ENCODE results near the gene S100A10.

Gene S100A10

DNA sequence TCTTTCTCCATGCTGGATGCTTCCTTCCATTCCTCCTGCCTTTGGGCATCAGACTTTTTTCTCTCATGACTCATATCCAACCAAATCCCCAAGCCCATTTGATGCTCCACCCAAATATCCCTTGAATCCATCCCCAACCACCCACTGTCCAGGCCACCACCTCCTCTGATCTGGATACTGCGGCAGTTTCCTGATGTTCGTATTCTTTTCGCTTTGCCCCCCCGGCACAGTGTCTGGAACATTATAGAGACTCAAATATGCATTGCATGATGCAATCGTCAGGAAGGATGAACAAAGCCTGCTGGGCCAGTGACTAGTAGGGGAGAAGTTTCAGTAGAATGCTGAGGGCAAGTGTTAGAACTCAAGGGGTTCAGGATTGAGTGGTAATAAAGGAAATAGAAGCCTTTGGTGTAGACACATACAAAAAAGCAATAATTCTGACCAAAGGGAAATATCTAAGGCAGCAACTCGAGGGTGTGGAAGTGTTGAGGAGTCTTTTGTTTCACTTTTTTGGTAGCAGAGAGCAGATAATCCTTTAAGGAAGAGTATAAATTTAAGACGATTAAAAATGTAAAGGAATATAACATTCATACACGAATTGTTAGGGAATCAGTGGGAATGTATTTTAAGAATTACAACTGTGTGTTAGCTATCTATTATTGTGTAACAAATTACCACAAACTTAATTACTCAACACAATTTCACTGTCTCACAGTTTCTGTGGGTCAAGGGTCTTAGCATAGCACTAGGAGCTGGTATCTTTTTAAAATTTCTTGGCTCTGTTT, 35.7 kb upstream of the S100A10 start:
- Histone ChIP-seq H3K9me3 (ENCODE audit: insufficient read depth, low read depth, low read length) (no peaks in the 10 kb centered on the region), H3K4me3 (ENCODE audit: low read length) (no peak overlapping the region), H3K9ac (ENCODE audit: low read depth, low read length) (no peak overlapping the region), H3K27ac (ENCODE audit: low read length) (no peak overlapping the region), H3K36me3 (ENCODE audit: insufficient read depth, low read depth, low read length) (peaks cover 25% of the 10 kb centered on the region), H3K4me1 (ENCODE audit: insufficient read depth, low read length) (peaks cover 1% of the 10 kb centered on the region; the same call in 1 of the 2 replicates), H3K27me3 (ENCODE audit: insufficient read depth, low read length) (no peaks in the 10 kb centered on the region)

DNA sequence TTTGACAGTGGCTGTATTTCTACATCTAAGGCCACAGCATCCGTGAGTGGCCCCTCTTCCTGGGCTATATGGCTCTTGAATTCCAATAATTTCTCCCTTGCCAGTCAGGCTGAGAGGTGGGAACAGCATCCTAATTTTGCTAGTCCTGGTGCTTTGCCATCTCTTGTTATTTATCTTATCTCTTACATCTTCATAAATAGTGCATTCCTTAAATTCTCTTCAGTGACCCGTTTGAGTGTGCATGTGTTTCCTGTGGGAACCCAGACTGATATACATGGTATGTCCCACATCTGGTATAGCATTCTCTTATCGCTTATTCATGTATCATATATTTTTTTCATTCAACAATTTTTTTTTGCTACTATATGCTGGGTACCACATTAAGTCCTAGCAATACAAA, 33.2 kb upstream of the S100A10 start:
- Histone ChIP-seq H3K4me1 (ENCODE audit: insufficient read depth, low read length) (no peaks in the 10 kb centered on the region), H3K27me3 (ENCODE audit: insufficient read depth, low read length) (no peaks in the 10 kb centered on the region), H3K9ac (ENCODE audit: low read depth, low read length) (no peak overlapping the region), H3K27ac (ENCODE audit: low read length) (no peak overlapping the region), H3K9me3 (ENCODE audit: insufficient read depth, low read depth, low read length) (no peaks in the 10 kb centered on the region), H3K36me3 (ENCODE audit: insufficient read depth, low read depth, low read length) (peaks cover 6% of the 10 kb centered on the region; the same call in 1 of the 2 replicates), H3K4me3 (ENCODE audit: low read length) (no peak overlapping the region)

DNA sequence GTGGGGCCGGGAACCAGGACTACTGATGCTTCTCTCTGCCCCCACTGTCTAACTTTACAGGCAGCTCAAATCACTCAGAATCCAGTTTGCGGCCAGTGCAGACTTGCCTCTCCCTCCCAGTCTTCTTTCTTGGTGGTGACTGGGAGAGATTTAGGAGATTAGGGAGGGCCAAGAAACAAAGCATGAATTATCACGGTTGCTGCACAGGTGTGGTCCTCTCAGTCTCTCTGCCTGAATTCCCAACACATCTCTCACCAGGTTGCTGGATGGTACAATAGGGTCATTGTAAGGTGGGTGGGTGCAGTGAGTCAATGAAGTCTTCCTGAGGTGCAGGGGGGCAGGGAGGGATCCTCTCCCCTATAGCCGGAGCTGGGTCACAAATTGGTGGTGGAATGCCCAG, 30.6 kb upstream of the S100A10 start:
- Histone ChIP-seq H3K9me3 (ENCODE audit: insufficient read depth, low read depth, low read length) (no peaks in the 10 kb centered on the region), H3K27me3 (ENCODE audit: insufficient read depth, low read length) (no peaks in the 10 kb centered on the region), H3K4me3 (ENCODE audit: low read length) (no peak overlapping the region), H3K4me1 (ENCODE audit: insufficient read depth, low read length) (no peaks in the 10 kb centered on the region; the same call in 1 of the 2 replicates), H3K9ac (ENCODE audit: low read depth, low read length) (no peak overlapping the region), H3K36me3 (ENCODE audit: insufficient read depth, low read depth, low read length) (no peaks in the 10 kb centered on the region), H3K27ac (ENCODE audit: low read length) (no peak overlapping the region)

DNA sequence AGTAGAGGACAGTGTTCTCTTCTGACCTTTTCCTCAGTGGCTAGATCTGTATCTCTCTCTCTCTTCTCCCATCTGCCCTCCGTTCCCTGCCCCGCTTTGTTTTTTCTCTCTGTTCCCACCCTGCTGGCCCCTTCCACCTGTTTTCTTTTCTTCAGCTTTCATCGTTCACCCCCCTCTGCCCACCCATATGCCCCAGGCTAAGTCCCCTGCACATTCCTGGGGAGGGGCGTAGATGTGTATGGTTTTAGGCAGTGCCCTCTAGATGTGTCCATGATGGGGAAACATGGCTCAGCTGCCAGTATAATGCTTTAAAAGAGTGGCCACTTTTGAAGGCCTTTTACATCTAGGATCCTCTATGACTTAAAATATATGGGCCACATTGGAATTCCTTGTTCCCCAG, 29.6 kb upstream of the S100A10 start:
- no peaks in the 10 kb centered on the region for H3K9me3 ChIP-seq (ENCODE audit: insufficient read depth, low read depth, low read length)
- no peak overlapping the region for H3K4me3 ChIP-seq (ENCODE audit: low read length)
- H3K36me3 ChIP-seq (ENCODE audit: insufficient read depth, low read depth, low read length), result no peaks in the 10 kb centered on the region
- no peak overlapping the region for H3K27ac ChIP-seq (ENCODE audit: low read length)
- no peaks in the 10 kb centered on the region for H3K27me3 ChIP-seq (ENCODE audit: insufficient read depth, low read length)
- no peaks in the 10 kb centered on the region; the same call in 1 of the 2 replicates for H3K4me1 ChIP-seq (ENCODE audit: insufficient read depth, low read length)
- no peak overlapping the region for H3K9ac ChIP-seq (ENCODE audit: low read depth, low read length)

DNA sequence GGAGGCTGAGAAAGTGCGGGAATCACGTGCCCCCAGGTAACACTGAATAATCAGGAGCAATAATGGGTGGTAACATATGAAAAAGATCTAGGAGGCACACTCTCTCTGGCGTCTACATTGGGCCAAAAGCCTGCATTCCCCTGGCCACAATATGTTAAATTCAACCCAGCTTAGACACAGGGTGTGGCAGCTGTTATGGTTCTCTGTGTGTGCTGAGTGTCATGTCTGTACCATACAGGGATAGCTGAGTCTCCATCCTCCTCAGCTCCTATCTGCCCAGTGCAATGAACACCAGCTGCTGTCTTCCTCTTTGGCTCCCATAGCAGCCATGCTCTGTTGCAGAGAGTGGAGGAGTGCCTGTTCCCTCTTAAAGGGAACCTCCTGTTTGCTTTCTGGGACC, 28.8 kb upstream of the S100A10 start:
- H3K27me3 ChIP-seq (ENCODE audit: insufficient read depth, low read length), result no peaks in the 10 kb centered on the region

DNA sequence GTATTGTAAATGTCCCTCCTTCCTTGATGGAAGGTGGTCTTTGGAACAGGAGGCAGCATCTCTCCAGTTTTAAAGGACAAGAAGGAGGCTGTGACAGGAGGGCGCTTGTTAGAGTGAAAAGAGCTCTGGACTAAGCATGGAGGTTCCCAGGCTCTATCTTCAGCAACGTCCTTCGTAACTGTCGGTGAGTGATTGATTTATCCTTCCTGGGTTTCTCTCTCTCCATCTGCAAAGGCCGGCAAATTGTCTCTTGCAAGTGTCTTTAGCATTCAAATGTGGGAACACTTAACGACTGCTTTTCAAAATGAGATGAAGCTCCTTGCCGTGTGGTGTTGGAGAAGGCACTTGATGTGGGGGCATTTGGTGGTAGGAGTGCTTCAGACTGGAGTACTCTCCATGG, 27.9 kb upstream of the S100A10 start:
- no peak overlapping the region for H3K9ac ChIP-seq (ENCODE audit: low read depth, low read length)
- H3K27ac ChIP-seq (ENCODE audit: low read length), result no peak overlapping the region
- no peaks in the 10 kb centered on the region for H3K36me3 ChIP-seq (ENCODE audit: insufficient read depth, low read depth, low read length)
- H3K9me3 ChIP-seq (ENCODE audit: insufficient read depth, low read depth, low read length), result no peaks in the 10 kb centered on the region
- H3K4me1 ChIP-seq (ENCODE audit: insufficient read depth, low read length), result no peaks in the 10 kb centered on the region; the same call in 1 of the 2 replicates
- H3K27me3 ChIP-seq (ENCODE audit: insufficient read depth, low read length), result no peaks in the 10 kb centered on the region
- H3K4me3 ChIP-seq (ENCODE audit: low read length), result no peak overlapping the region

More for the DNA sequence above, 28.8 kb upstream of the S100A10 start:
- H3K27ac ChIP-seq (ENCODE audit: low read length), result no peak overlapping the region
- H3K9ac ChIP-seq (ENCODE audit: low read depth, low read length), result no peak overlapping the region
- no peaks in the 10 kb centered on the region for H3K9me3 ChIP-seq (ENCODE audit: insufficient read depth, low read depth, low read length)
- no peaks in the 10 kb centered on the region for H3K36me3 ChIP-seq (ENCODE audit: insufficient read depth, low read depth, low read length)
- no peak overlapping the region for H3K4me3 ChIP-seq (ENCODE audit: low read length)
- H3K4me1 ChIP-seq (ENCODE audit: insufficient read depth, low read length), result no peaks in the 10 kb centered on the region; the same call in 1 of the 2 replicates

DNA sequence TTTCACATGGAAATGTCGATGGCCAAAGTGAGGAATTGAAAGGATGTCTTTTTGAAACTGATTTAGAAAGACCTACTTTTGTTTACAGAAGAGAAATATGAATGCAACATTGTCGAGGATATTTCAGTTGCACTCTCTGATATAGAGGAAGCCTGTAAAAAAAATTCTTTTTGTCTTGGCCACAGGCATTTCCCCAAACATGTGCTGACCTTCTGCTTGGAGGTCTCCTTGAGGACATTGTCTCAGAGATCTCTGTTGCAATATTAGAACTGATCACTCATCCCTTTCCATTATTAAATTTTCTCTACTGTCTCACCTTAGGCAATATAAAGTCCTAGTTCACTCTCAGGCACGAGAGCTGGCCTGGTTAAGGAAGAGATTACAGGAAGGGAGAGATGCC, 27.2 kb upstream of the S100A10 start:
- H3K36me3 ChIP-seq (ENCODE audit: insufficient read depth, low read depth, low read length), result no peaks in the 10 kb centered on the region
- no peaks in the 10 kb centered on the region for H3K9me3 ChIP-seq (ENCODE audit: insufficient read depth, low read depth, low read length)
- H3K9ac ChIP-seq (ENCODE audit: low read depth, low read length), result no peak overlapping the region
- H3K4me3 ChIP-seq (ENCODE audit: low read length), result no peak overlapping the region
- no peaks in the 10 kb centered on the region for H3K27me3 ChIP-seq (ENCODE audit: insufficient read depth, low read length)
- H3K27ac ChIP-seq (ENCODE audit: low read length), result no peak overlapping the region
- H3K4me1 ChIP-seq (ENCODE audit: insufficient read depth, low read length), result no peaks in the 10 kb centered on the region; the same call in 1 of the 2 replicates

DNA sequence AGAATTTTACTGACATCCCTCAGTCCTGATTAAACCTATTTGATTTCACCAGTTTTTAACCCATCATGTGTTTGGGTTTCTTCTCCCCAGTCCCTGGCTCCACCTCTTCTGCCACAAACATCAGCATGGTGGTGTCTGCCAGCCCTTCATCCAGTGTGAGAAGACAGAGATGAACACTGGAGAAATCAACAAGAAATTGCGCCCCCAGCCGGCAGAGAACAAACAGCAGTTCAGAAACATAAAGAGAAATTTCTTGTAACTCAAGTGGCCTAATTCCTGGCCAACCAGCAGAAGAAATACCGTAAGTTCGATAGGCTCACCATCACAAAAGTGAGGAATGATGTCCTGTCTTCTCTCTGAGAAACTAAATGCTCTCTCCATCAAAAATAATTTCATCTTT, 24.9 kb upstream of the S100A10 start:
- Histone ChIP-seq H3K27ac (ENCODE audit: low read length) (no peak overlapping the region), H3K9ac (ENCODE audit: low read depth, low read length) (no peak overlapping the region), H3K9me3 (ENCODE audit: insufficient read depth, low read depth, low read length) (no peaks in the 10 kb centered on the region), H3K4me1 (ENCODE audit: insufficient read depth, low read length) (no peaks in the 10 kb centered on the region; the same call in 1 of the 2 replicates), H3K27me3 (ENCODE audit: insufficient read depth, low read length) (no peaks in the 10 kb centered on the region), H3K4me3 (ENCODE audit: low read length) (no peak overlapping the region), H3K36me3 (ENCODE audit: insufficient read depth, low read depth, low read length) (no peaks in the 10 kb centered on the region)

DNA sequence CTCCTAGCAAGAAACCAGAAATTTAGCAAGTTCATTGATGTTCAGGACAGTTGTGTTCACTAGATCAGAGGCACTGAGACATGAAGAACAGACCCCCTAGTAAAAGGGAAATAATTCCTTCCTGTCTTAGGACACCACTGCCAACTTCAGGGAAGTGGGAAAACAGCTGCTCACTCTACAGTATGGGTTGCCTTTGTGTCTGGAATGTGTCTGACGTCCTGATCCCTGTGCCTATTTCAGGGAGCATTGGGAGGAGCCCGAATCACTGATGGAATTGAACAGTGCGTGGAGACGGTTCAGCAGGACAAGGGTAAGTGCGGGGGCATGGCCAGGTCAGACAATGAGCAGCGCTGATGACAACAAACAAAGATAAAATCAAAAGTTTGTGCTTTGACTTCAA, 22.1 kb upstream of the S100A10 start:
- no peak overlapping the region for H3K9ac ChIP-seq (ENCODE audit: low read depth, low read length)
- H3K4me1 ChIP-seq (ENCODE audit: insufficient read depth, low read length), result no peaks in the 10 kb centered on the region
- H3K4me3 ChIP-seq (ENCODE audit: low read length), result no peak overlapping the region
- no peaks in the 10 kb centered on the region for H3K36me3 ChIP-seq (ENCODE audit: insufficient read depth, low read depth, low read length)
- H3K9me3 ChIP-seq (ENCODE audit: insufficient read depth, low read depth, low read length), result no peaks in the 10 kb centered on the region
- H3K27ac ChIP-seq (ENCODE audit: low read length), result no peak overlapping the region
- H3K27me3 ChIP-seq (ENCODE audit: insufficient read depth, low read length), result no peaks in the 10 kb centered on the region

DNA sequence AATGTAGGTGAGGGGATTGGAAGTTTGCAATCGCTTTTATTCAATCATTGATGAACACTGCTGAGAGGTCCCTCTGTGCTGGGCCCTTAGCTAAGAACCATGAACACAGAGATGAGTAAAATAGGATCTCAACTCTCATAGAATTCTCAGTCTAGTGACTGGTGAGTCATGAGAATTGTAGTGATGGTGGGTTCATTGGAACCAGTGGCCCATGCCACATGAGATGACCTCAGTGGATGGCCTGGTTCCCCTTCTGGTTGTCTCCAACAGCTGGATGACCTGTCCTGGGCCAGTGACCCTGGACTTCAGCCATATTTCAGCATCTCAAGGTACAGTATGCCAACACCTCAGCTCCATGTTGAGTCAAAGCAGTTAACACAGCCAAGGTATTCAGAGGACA, 21.3 kb upstream of the S100A10 start:
- Histone ChIP-seq H3K4me3 (ENCODE audit: low read length) (no peak overlapping the region), H3K4me1 (ENCODE audit: insufficient read depth, low read length) (no peaks in the 10 kb centered on the region), H3K36me3 (ENCODE audit: insufficient read depth, low read depth, low read length) (no peaks in the 10 kb centered on the region), H3K27me3 (ENCODE audit: insufficient read depth, low read length) (no peaks in the 10 kb centered on the region), H3K9me3 (ENCODE audit: insufficient read depth, low read depth, low read length) (no peaks in the 10 kb centered on the region), H3K27ac (ENCODE audit: low read length) (no peak overlapping the region), H3K9ac (ENCODE audit: low read depth, low read length) (no peak overlapping the region)

DNA sequence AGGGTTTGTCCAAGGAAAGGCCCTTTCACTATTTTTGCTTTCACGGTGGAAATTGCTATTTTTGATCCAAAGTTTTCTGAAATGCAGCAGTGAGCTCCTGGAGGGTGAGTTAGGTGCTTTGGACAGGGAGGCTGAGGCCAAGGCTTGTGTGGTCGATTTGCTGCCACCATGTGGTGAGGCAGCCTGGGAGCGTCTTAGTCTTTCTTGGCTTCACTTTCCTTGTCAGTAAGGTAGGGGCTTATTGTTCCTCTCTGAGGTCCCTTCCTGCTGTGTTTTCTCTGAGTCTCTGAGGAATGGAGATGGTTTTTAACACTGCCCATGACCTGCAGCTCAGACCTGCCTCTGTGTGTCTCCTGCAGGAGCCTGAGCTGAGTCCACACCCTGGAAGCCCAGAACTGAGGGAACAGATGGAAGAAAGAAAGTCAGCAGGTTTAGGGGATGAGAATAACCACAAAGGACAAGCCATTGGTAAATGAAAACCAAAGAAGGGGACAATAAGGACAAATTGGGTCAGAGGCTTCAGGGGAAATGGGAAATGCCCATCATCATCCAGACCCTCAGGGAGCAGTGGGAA, 20.1 kb upstream of the S100A10 start:
- no peaks in the 10 kb centered on the region for H3K9me3 ChIP-seq (ENCODE audit: insufficient read depth, low read depth, low read length)
- no peaks in the 10 kb centered on the region for H3K4me1 ChIP-seq (ENCODE audit: insufficient read depth, low read length)
- H3K4me3 ChIP-seq (ENCODE audit: low read length), result no peak overlapping the region
- no peak overlapping the region for H3K9ac ChIP-seq (ENCODE audit: low read depth, low read length)
- H3K36me3 ChIP-seq (ENCODE audit: insufficient read depth, low read depth, low read length), result no peaks in the 10 kb centered on the region
- H3K27me3 ChIP-seq (ENCODE audit: insufficient read depth, low read length), result no peaks in the 10 kb centered on the region
- no peak overlapping the region for H3K27ac ChIP-seq (ENCODE audit: low read length)

DNA sequence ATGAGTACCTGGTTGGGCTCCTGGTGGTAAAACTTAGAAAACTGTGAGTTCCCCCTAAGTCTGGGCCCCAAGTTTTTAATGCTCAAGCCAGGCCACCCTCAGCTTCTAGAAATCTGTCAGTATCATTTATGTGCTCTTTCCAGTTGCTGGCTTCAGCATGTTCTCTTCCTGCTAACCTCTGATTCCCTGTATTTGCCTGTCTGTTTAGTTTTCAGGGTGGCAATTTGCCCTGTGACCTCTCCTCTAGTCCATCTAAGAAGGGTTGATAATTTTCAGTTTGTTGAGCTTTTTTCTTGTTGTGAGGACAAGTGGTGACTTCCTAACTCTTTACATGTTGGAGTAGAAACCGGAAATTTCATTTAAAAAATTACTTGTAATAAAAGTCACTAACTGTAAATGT, 16.0 kb upstream of the S100A10 start:
- Histone ChIP-seq H3K36me3 (ENCODE audit: insufficient read depth, low read depth, low read length) (no peaks in the 10 kb centered on the region), H3K4me1 (ENCODE audit: insufficient read depth, low read length) (no peaks in the 10 kb centered on the region), H3K27me3 (ENCODE audit: insufficient read depth, low read length) (no peaks in the 10 kb centered on the region), H3K9ac (ENCODE audit: low read depth, low read length) (no peak overlapping the region), H3K27ac (ENCODE audit: low read length) (no peak overlapping the region), H3K4me3 (ENCODE audit: low read length) (no peak overlapping the region), H3K9me3 (ENCODE audit: insufficient read depth, low read depth, low read length) (no peaks in the 10 kb centered on the region)
